GM21723 (cell line): Measurements from ENCODE around the gene YEATS4.
A peak's percentile ranks its signal among the peaks of the same experiment; 100 is the strongest.
"Not testable (repeated sequence)": the region's sequence is repeated elsewhere in the genome, so short reads cannot be mapped to it uniquely, and the experiment has no call there.

Source experiments
- ATAC-seq: cut with Tn5 transposase; IDR thresholded peaks from one replicate; pipeline ENCODE4 v1.9.1; 2021; ENCODE audit warnings: mild to moderate bottlenecking, moderate library complexity; ENCODE audit not compliant: unreplicated experiment

YEATS4 gene

DNA sequence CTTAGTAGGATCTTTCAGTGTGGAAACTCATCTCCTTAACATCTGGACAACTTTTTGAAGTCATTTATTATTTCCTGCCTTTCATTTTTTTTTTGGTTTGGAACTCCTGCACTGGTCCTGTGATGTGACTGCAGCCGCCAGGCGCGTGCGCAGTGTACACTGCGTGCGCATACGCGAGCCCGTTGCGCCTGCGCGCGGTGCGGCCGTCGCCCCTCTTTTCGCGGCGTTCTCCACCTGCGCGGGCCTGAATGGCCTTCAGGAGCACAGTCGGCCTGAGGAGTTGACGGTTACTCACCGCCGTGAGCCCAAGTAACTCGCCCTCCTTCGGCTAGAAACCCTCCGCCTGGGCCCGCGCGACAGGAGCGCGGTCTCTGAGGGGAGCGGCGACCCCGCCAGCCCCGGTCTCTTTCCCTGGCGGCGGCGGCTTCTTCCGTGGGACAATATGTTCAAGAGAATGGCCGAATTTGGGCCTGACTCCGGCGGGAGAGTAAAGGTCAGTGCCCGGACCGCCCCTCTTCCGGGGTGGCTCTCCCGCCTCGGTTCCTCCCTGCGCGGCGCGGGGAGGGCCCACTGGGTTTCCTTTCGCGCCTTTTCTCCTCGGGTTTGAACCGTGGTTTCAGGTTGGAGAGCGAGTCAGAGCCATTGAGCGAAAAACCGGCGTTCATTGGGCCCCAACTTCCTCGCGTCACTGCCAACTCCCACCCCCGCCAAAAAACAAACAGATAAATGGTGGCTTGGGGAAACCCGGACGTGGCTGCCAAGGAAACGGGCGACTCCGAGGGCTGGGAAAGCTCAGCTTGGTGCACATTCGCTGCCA lies at the start of gene YEATS4:
Gene YEATS4 (plus strand): TSS at position 213 of the 817 bp plus-strand sequence. CDS start 230 bp downstream, at position 443.
- ATAC-seq: peak; percentile 83

DNA sequence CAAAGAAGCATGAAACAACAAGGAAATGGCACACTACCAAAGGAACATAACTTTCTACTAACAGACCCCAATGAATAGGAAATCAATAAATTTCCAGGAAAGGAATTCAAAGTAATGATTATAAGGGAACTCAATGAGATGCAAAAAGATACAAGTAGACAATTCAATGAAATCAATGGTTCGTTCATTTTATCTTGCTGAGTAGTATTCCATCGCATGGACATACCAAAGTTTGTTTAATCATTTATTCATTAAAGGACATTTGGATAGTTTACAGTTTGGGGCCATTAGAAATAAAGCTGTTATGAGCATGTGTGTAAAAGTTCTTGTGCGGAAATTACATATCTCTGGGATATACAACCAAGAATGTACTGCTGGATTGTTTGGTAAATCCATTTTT lies 46.3 kb upstream of the YEATS4 start:
- no peak for ATAC-seq

DNA sequence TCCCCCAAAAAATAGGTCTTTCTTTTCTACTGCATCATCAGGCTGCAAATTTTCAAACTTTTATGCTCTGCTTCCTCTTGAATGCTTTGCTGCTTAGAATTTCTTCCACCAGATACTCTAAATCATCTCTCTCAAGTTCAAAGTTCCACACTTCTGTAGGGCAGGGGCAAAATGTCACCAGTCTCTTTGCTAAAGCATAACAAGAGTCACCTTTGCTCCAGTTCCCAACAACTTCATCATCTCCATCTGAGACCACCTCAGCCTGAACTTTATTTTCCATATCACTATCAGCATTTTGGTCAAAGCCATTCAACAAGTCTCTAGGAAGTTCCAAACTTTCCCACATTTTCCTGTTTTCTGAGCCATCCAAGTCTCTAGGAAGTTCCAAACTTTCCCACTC lies 42.8 kb upstream of the YEATS4 start:
- ATAC-seq: not testable (repeated sequence)

DNA sequence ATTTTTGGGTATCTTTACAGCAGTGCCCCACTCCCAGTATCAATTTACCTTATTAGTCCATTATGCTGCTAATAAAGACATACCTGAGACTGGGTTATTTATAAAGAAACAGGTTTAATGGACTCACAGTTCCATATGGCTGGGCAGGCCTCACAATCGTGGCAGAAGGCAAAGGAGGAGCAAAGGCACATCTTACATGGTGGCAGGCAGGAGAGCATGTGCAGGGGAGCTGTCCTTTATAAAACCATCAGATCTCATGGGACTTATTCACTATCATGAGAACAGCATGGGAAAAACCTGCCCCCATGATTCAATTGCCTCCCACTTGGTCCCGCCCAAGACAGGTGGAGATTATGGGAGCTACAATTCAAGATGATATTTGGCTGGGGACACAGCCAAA lies 42.3 kb upstream of the YEATS4 start:
- not testable (repeated sequence) for ATAC-seq

DNA sequence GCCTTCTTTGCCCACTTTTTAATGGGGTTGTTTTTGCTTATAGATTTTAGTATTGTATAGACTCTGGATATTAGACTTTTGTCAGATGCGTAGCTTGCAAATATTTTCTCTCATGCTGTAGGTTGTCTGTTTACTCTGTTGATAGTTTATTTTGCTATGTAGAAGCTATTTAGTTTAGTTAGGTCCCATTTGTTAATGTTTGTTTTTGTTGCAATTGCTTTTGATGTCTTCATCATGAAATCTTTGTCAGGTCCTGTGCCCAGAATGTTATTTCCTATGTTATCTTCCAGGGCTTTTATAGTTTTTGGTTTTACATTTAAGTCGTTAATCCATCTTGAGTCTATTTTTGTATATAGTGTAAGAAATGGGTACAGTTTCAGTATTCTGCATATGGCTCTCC lies 41.3 kb upstream of the YEATS4 start:
- no peak for ATAC-seq

DNA sequence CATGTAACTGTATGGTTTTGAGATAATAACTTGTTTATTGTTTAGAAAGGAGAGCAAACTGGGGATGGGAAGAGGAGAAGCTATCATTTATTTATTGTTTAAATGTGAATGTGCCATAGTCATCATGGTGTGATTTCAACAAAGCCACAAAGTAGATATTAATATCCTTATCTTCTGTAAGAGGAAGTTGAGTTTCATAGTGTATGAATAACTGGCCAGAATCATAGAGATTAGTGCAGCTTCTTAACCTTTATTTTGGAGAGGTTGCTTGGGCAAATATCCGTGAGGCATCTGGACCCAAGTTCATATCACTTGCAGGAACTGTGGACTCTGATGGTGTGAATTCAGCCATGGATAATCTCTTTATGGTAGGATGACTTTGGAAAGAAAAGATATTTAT lies 38.2 kb upstream of the YEATS4 start:
- ATAC-seq: no peak

DNA sequence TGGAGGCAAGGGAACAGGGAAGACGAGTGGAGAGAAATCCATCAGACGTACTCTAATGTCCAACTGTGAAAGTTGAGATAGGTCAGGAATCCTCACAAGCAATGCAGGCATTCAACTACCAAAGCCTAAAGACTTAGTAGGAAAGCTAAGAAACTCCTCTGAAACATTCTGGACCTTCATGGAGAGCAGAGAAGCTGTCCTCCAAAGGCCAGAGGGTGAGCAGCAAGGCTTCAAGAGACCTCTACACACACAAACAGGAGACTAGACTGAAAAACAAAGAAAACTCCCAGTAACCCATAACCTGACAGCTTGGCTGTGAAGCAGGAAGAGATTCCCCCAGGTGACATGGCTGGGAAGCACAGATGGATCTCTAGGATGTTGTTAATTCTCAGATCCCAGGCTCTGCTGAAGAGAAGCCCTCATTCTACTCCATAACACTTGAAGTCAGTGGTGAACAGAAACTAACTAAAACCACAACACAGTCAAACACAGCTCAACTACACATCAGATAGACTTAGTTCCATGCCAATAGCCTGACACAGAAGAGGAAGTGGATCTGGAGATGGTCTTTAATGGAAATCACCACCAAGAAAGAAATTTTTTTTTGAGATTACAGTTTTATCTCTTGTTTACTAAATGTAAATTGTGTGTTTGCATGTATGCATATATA lies 34.6 kb upstream of the YEATS4 start:
- peak; percentile 91 for ATAC-seq

DNA sequence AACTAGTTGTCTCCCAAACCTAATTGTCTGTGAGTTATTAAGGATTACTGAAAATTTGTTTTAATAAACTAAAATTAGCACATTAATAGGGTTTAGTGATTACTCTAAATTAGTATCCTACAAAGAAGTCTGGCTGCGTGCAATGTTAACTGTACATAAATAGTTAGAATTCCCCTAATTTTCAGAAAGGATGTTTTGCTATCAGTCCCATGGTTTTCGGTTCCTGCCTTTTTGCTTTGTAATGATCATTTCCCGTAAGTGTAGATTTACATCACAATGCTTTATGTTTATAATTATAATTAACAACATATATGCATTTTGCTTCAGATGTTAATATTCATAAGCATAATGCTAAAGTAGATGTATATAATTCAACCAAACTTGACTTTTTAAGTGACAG lies 31.1 kb upstream of the YEATS4 start:
- no peak for ATAC-seq

DNA sequence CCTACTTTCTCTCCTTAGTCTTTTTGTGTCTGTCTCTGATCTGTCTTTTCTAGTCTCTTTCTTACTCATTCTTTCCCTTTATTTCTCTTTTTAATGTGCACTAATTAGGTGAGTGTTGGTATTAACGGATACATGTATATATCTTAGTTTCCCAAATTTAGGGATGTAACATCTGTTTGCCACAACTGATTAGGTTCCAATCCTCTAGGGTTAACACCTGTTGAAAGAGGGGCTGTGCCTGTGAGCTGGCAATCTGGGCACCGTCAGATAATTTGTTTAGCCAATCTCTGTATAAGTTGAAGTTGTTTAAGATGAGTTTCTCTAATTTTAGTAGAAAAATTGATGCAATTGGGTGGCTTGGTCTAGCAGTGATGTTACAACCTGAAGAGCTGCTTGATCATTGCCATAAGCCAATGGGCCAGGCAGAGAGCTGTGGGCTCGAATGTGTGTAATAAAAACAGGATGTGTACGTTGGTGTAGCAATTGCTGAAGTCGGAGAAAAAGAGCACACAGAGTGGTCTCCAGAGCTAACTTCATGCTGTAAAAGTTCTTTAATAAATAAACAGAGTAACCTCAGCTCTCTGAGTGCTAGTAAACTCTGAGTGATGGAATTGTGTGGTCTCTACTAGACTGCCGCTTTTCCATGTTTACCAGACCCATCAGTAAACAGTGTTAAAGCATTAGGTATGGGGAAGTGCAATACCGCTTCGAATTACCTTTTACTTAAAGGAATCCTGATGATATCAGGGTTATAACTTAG lies 29.7 kb upstream of the YEATS4 start:
- ATAC-seq: no peak

DNA sequence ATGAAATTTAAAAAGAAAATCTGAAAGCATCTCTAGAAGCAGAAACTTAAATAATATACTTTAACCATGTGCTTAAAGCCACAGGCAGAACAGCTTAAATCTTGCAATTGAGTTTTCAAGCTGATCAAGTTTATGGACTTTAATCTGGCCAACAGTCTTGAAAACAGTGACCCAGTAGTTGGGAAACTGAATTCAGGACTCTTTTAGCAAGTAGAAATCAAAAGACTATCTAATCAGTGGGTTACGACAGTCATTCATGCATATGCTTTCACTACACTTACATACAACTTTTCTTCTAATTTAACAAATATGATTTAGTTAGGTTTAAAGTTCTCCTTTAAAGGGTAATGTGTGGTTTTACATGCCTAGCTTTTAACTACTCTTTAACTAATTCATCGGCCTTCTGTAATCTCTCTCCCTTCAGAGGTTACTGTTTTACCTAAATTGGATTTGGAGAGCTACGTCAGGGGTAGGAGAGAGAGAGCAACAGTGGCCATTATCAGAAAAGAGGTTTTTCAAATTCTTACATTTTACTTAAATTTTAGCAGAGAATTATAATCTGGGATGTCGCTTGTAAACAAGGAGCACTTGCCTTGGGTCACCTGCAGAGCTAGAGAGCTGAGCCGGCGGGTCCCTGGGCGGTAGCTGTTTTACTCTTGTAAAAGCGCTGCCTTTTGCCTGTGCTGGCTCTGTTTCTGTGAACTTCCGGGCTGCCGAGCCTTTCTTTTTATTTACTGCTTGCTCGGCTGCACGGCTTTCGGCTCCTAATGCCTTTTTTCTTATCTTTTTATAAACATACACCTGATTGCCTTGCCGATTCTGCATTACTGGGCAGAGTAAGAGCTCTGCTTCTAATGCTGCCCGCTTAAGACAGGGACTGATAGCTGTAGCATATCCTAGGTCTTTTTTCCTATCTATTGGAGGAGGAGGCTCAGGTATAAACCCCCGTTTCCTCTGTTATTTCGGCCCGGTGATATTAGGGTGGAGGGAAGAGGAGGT lies 28.8 kb upstream of the YEATS4 start:
- peak; percentile 88 for ATAC-seq

DNA sequence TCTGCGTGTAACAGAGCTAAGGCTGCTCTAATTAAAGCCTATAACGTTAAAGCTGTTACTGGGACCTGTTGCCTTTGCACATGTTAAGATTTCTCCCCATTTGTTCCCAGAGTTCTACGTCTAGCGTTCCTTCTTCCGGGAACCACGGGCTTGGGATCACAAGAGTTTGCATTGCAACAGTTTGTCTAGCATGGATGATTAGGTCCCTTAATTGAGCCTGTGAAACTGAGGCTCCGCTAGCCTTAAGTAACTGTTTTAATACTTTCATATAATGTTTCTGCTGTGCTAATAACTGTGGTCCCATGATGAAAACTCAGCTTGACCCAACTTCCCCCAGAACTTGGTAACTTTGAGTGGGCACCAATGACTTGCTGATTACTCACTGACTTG lies 28.0 kb upstream of the YEATS4 start:
- ATAC-seq: no peak

DNA sequence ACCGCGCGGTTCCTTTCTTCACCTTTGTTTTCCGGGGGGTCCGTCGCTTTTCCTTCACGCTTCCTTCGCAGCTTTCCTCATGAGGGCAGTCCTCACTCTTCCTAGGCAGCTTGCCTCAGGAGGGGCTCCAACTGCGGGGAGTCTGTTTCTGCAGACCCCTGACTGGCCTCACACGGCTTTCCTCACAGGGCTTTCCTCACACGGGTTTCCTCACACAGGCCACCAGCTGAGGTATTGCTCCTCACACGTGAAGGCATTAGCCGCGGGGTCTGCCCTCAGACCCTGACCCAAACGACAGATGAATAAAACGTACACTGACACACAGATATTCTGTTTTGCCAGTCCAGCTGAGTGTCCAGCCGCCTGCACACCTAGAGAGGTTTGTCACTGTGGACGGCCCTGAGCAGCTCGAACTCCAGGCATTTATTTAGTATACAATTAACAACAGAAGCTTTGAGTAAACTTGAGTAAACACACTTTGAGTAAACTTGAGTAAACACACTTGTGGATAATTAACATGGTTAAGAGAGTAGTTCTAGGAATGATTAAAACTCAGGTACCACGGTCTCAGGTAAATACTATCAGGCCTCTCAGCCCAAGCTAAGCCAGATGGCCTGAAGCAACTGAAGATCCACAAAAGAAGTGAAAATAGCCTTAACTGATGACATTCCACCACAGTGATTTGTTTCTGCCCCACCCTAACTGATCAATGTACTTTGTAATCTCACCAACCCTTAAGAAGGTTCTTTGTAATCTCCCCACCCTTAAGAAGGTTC lies 27.4 kb upstream of the YEATS4 start:
- ATAC-seq: no peak

DNA sequence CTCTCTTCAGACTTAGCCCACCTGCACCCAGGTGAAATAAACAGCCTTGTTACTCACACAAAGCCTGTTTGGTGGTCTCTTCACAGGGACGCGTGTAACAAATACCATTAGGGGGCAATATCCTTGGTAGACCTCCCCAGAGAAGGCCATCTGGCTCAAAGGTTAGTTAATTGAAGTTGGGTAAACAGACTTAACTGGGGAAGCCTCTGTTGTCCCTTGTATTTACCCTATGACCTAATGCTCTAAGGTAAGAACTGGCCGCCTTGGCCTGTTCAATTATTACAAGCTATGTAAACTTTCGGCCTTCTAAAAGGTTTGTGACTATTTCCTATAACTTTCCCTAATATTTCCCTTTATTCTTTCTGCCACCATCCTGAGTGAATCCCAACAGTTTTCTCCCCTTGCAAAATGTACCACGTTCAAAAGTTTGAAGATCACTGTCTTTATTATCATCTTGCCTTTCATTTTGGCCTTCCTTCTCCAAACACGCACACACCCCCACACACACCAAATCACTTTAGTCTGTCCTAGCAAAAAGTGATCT lies 26.7 kb upstream of the YEATS4 start:
- ATAC-seq: no peak

DNA sequence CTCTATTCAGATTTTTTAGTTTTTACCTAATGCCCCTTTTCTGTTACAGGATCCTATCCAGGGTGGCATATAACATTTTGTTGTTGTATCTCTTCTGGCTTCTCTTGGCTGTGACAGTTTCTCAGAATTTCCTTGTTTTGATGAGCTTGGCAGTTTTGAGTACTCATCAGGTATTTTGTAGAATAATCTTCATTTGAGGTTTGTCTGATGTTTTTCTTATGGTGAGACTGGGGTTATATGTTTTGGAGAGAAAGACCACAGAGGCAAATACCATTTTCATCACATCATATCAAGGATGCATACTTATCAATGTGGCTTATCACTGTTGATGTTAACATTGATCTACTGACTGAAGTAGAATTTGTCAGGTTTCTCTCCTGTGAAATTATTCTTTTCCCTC lies 25.4 kb upstream of the YEATS4 start:
- ATAC-seq: no peak

DNA sequence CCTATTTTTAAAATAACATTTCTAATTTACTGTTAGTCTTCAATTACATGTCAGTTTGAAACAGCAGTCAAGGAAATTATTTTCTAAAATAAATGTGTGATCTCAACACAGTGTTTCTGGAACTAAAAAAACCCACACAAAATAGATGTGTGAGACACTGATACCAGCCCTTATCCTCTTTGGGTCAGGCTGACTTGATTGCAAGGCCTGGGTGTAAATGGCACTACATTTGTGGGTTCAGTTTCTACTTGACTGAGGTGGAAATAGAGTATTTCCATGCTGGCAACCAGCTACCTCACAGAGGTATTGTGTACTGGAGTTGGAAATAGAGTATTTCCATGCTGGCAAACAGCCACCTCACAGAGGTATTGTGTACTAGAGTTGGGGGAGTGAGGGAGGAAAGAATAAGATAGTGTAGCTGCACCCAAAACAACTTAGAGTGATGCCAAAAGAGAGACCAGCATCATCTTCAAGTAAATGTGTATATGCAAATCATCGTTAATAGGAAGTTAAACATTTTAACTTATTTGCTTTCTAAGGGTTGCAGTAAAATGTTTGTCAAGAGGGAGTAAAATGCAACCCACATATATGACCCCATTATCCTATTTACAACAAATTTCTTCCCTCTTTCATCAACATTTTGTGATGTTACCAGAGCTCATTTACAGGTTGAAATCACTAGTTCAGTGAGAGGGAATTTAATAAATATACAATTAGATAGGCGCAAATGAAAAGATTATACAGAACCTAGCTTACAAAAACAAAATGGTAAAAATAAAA lies 22.0 kb upstream of the YEATS4 start:
- ATAC-seq: no peak

DNA sequence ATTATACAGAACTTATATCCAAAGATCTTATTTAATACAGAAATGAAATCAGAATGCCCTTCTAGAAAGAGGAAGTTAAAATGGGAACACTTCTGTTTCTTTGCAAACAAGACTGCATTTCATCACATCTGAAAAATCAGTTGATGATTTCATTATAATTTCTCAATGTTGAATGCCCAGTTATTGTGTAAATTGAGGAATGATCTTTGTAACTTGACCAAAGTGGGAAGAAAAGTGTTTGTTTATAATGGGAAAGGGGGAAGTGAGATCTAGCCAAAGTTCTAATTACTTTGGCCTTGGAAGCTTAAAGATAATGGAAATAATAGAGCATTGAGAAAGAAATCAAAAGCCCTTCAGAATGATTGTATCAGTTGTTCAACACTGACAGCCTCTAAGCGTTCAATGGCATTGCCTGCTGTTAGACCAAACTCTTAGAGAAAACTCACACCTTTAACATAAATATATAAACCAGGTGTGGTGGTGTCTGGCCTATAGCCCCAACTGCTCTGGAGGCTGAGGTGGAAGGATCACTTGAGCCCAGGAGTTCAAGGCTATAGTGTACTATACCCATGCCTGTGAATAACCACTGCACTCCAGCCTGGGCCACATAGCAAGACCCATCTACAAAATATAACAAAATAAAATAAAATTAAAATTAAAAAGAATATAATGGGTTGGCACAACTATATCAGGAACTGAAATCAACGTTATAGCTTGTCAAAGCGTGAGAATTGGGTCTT lies 21.3 kb upstream of the YEATS4 start:
- no peak for ATAC-seq

DNA sequence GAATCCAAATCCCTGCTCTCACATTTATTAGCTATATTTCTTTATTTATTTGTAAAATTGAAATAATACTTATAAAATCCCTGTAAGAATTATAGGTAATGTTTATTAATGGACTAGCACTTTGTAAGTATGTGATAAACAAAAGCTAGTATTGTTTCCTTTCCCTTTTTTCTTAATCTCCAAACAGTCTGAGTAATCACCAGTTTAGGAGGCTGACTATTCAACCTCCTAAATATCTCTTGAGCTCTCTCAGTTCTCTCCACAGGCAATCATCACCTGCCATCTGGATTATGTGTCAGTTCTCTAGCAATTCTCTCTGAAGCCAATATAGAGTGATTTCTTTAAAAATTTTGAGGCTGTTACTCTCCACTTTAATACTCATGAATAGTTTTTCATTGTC lies 20.6 kb upstream of the YEATS4 start:
- ATAC-seq: no peak

DNA sequence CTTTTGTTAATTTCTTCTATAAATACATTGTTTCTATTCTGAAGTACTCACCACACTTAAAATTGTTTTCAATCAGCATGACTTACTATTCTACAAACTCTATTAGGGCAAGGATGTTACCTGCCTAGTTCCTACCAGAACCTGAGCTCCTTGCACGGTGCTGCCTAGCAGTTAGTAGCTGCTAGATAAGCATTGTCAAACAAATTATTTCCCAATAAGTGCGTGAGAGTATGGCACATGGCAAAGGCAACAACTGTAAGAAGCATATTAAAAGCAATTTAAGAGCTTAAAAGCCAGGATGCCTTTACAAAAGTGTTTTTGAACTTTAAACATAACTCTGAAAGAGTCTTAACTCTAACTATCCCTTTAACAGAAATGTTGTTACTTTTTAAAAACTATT lies 19.5 kb upstream of the YEATS4 start:
- no peak for ATAC-seq
